IMR-90 (cell line): ENCODE measurements around the gene CNDP2. TPM values are rescaled to one million over a fixed set of nuclear protein-coding genes. Genes with fewer than 3 reads are reported as not detected.

ENCODE experiments used
- ATAC-seq: fragments of 200-7000 bp; cut with Tn5 transposase; 2 replicates; pipeline ENCODE4 v1.9.1; 2020; ENCODE audit warnings: low read depth, mild to moderate bottlenecking, moderate library complexity
- BruUV-seq: library from RNA; stranded (reverse); fragments of 400-500 nt; replicated peaks from 2 replicates; lab custom pipeline; 2021; lab: Mats Ljungman, UMichigan
- CTCF ChIA-PET: fragments of 300-600 bp; formaldehyde crosslinking; extraction: SDS; loops from one replicate; lab custom pipeline; 2021; ENCODE audit warnings: antibody characterized with exemption; lab: Yijun Ruan, JAX
- POLR2A ChIA-PET: fragments of 300-600 bp; sonication (Branson Sonifier 250); formaldehyde crosslinking; loops from one replicate; lab custom pipeline; 2022; ENCODE audit warnings: antibody characterized with exemption; ENCODE audit not compliant: unreplicated experiment; lab: Charles Lee
- DNase-seq: peaks from one replicate; pipeline ENCODE4 v3.0.0; 2013
- H2AFZ ChIP-seq: replicated peaks from 2 replicates; pipeline ENCODE3; 2013; ENCODE audit warnings: low read length, mild to moderate bottlenecking; ENCODE audit not compliant: poor library complexity
- H2AK5ac ChIP-seq: 2 replicates; pipeline ENCODE4 v1.6.1; 2013; ENCODE audit warnings: low read depth, low read length, inconsistent platforms
- H2AK9ac ChIP-seq: replicated peaks from 2 replicates; pipeline ENCODE3; 2013; ENCODE audit warnings: mild to moderate bottlenecking, low read depth, low read length, moderate library complexity; ENCODE audit not compliant: poor library complexity
- H2BK120ac ChIP-seq: 2 replicates; pipeline ENCODE4 v1.6.1; 2013; ENCODE audit warnings: low read depth, low read length, inconsistent platforms
- H2BK15ac ChIP-seq: 3 replicates; pipeline ENCODE4 v1.6.1; 2013; ENCODE audit warnings: low read depth, low read length, inconsistent platforms
- H2BK20ac ChIP-seq: 2 replicates; pipeline ENCODE4 v1.6.1; 2013; ENCODE audit warnings: low read depth, mild to moderate bottlenecking, inconsistent platforms, low read length, moderate library complexity
- H2BK5ac ChIP-seq: 2 replicates; pipeline ENCODE4 v1.6.1; 2013; ENCODE audit warnings: mild to moderate bottlenecking, low read depth, low read length, inconsistent platforms; ENCODE audit not compliant: poor library complexity, severe bottlenecking
- H3K14ac ChIP-seq: replicated peaks from 2 replicates; pipeline ENCODE4 v1.6.1; 2013; ENCODE audit warnings: low read depth, low read length, inconsistent platforms
- H3K18ac ChIP-seq: 2 replicates; pipeline ENCODE4 v1.6.1; 2013; ENCODE audit warnings: low read depth, low read length, control low read depth
- H3K23ac ChIP-seq: 2 replicates; pipeline ENCODE4 v1.6.1; 2013; ENCODE audit warnings: low read depth, low read length, inconsistent platforms
- H3K27ac ChIP-seq: 2 replicates; pipeline ENCODE4 v1.5.1; 2013; ENCODE audit warnings: mild to moderate bottlenecking, control low read depth, low read length; ENCODE audit not compliant: insufficient read depth
- H3K27me3 ChIP-seq: 2 replicates; pipeline ENCODE4 v1.6.1; 2013; ENCODE audit warnings: low read length; ENCODE audit not compliant: control insufficient read depth, insufficient read depth
- H3K36me3 ChIP-seq: 2 replicates; pipeline ENCODE4 v1.6.1; 2013; ENCODE audit warnings: low read length, mixed read lengths; ENCODE audit not compliant: control insufficient read depth, insufficient read depth
- H3K4ac ChIP-seq: 2 replicates; pipeline ENCODE4 v1.6.1; 2013; ENCODE audit warnings: low read depth, low read length, inconsistent platforms
- H3K4me1 ChIP-seq: 2 replicates; pipeline ENCODE4 v1.6.1; 2013; ENCODE audit warnings: low read length, mixed read lengths; ENCODE audit not compliant: control insufficient read depth, insufficient read depth
- H3K4me2 ChIP-seq: 2 replicates; pipeline ENCODE4 v1.6.1; 2013; ENCODE audit warnings: low read depth, mild to moderate bottlenecking, control low read depth, low read length, moderate library complexity
- H3K4me3 ChIP-seq: 2 replicates; pipeline ENCODE4 v1.5.1; 2013; ENCODE audit warnings: low read depth, mild to moderate bottlenecking, control low read depth, low read length, moderate library complexity; ENCODE audit not compliant: insufficient read depth
- H3K56ac ChIP-seq: 2 replicates; pipeline ENCODE4 v1.6.1; 2013; ENCODE audit warnings: low read length, inconsistent platforms; ENCODE audit not compliant: insufficient read depth; ENCODE audit errors: extremely low read depth
- H3K79me1 ChIP-seq, 2 experiments: 2 replicates each; pipeline ENCODE4 v1.6.1; 2013; ENCODE audit warnings: low read length in 2 of 2, inconsistent platforms in 1 of 2, low read depth in 1 of 2
- H3K9ac ChIP-seq: 2 replicates; pipeline ENCODE4 v1.6.1; 2013; ENCODE audit warnings: low read depth, low read length, control low read depth
- H3K9me1 ChIP-seq: 2 replicates; pipeline ENCODE4 v1.6.1; 2013; ENCODE audit warnings: low read length, inconsistent platforms; ENCODE audit not compliant: insufficient read depth
- H3K9me3 ChIP-seq: 2 replicates; pipeline ENCODE4 v1.6.1; 2013; ENCODE audit warnings: low read length; ENCODE audit not compliant: control insufficient read depth, insufficient read depth
- H4K20me1 ChIP-seq: 2 replicates; pipeline ENCODE4 v1.6.1; 2013; ENCODE audit warnings: low read length, inconsistent platforms; ENCODE audit not compliant: insufficient read depth
- H4K5ac ChIP-seq: 2 replicates; pipeline ENCODE4 v1.6.1; 2013; ENCODE audit warnings: mild to moderate bottlenecking, low read depth, low read length, control low read depth
- H4K8ac ChIP-seq, 2 experiments: 2 replicates each; pipeline ENCODE4 v1.6.1; 2013; ENCODE audit warnings: low read depth in 2 of 2, low read length in 2 of 2, control low read depth in 1 of 2, inconsistent platforms in 1 of 2
- H4K91ac ChIP-seq: 2 replicates; pipeline ENCODE4 v1.6.1; 2013; ENCODE audit warnings: low read depth, low read length, inconsistent platforms; ENCODE audit not compliant: insufficient read depth
- FOS ChIP-seq: fragments of 150-350 bp; IDR thresholded peaks from 2 replicates; pipeline ENCODE4 v1.6.1; 2016; ENCODE audit warnings: low read depth, low read length
- MAZ ChIP-seq: IDR thresholded peaks from 2 replicates; pipeline ENCODE4 v1.6.1; 2012; ENCODE audit warnings: low read depth, mild to moderate bottlenecking, low read length, improper control_type of control experiment, moderate library complexity, borderline replicate concordance
- MXI1 ChIP-seq: IDR thresholded peaks from 2 replicates; pipeline ENCODE4 v1.6.1; 2012; ENCODE audit warnings: low read depth, mild to moderate bottlenecking, low read length, moderate library complexity, borderline replicate concordance
- RFX5 ChIP-seq: IDR thresholded peaks from 2 replicates; pipeline ENCODE4 v1.8.0; 2012; ENCODE audit warnings: low read depth, mild to moderate bottlenecking, low read length, moderate library complexity
- SMC3 ChIP-seq: fragments of 150-350 bp; IDR thresholded peaks from 2 replicates; pipeline ENCODE4 v1.6.1; 2016; ENCODE audit warnings: low read depth, mild to moderate bottlenecking, antibody characterized with exemption, low read length, moderate library complexity
- WGBS, 2 experiments: methylation state at CpG; one replicate each; pipeline versions ENCODE4 v1.1.5 to v1.1.7; 2013; ENCODE audit warnings: missing lambda C conversion rate in 2 of 2; ENCODE audit not compliant: insufficient read length in 1 of 2; ENCODE audit errors: extremely low coverage in 2 of 2; 5-methylcytosine and 5-hydroxymethylcytosine counted together
- dilution Hi-C: fragments of 300-500 bp; cut with HindIII; formaldehyde crosslinking; loops from one replicate; pipeline ENCODE4 v1.14.3; 2018; ENCODE audit warnings: low sequenced_read_pairs; ENCODE audit not compliant: unreplicated experiment
- in situ Hi-C: fragments of 300-500 bp; cut with MboI; formaldehyde crosslinking; loops from 3 replicates; pipeline ENCODE4 v1.14.3; 2019; ENCODE audit warnings: low sequenced_read_pairs, inconsistent platforms, mixed read lengths
- intact Hi-C: fragments of 100-400 bp; cut with micrococcal nuclease; formaldehyde crosslinking; loops from 2 replicates; pipeline ENCODE4 v1.10.0; 2022
- polyA plus RNA-seq, 3 experiments: library from polyadenylated mRNA; depleted of rRNA; stranded (reverse); fragments of >200 nt; gene quantifications; 2 replicates each; pipeline ENCODE4 v1.2.3, GENCODE V29; 2012; ENCODE audit warnings: low replicate concordance in 1 of 3
- total RNA-seq: library from RNA; depleted of rRNA; stranded (reverse); fragments of >200 nt; gene quantifications from 2 replicates; pipeline ENCODE4 v1.2.3, GENCODE V29; 2012
- TF ChIP-seq, protein P1 (sequence below): conservative IDR thresholded peaks from 2 replicates; pipeline ENCODE4 v1.5.1; 2012; ENCODE audit warnings: mild to moderate bottlenecking, low read depth, low read length, improper control_type of control experiment

The CNDP2 gene
- total and polyA plus RNA-seq, 2 of the 4 experiments (the other 2 are of a cell fraction) = 52.0 to 67.9 TPM

GRCh38 chr18:74479486-74480148 is 16.5 kb upstream of the CNDP2 start:
- H3K79me1 ChIP-seq = no peaks in the 10 kb centered on the region
- H3K4me3 ChIP-seq = no peak overlapping the region
- no peak overlapping the region for H4K5ac ChIP-seq
- ChIA-PET CTCF (no interaction called here), POLR2A (no interaction called here)
- H2BK5ac ChIP-seq = no peak overlapping the region
- no peak overlapping the region for H2AK9ac ChIP-seq
- no peaks in the 10 kb centered on the region for H4K20me1 ChIP-seq
- H3K36me3 ChIP-seq = no peaks in the 10 kb centered on the region
- H4K91ac ChIP-seq = no peak overlapping the region
- ATAC-seq (no peak), DNase-seq (no peak)
- H3K56ac ChIP-seq = no peak overlapping the region
- H3K14ac ChIP-seq = no peak overlapping the region
- H3K27ac ChIP-seq = no peak overlapping the region
- no peak overlapping the region for H2BK20ac ChIP-seq
- no peaks in the 10 kb centered on the region for H3K9me1 ChIP-seq
- no peak overlapping the region for H3K4ac ChIP-seq
- in situ Hi-C loops = loop anchor here (10.0 kb wide), 1 partner anchor 125 kb away; no protein-coding TSS in a partner anchor
- no peak overlapping the region for H2AFZ ChIP-seq
- TF ChIP-seq MXI1 (no peak), MAZ (no peak), SMC3 (no peak), RFX5 (no peak), FOS (no peak)
- TF ChIP-seq, protein P1, sequence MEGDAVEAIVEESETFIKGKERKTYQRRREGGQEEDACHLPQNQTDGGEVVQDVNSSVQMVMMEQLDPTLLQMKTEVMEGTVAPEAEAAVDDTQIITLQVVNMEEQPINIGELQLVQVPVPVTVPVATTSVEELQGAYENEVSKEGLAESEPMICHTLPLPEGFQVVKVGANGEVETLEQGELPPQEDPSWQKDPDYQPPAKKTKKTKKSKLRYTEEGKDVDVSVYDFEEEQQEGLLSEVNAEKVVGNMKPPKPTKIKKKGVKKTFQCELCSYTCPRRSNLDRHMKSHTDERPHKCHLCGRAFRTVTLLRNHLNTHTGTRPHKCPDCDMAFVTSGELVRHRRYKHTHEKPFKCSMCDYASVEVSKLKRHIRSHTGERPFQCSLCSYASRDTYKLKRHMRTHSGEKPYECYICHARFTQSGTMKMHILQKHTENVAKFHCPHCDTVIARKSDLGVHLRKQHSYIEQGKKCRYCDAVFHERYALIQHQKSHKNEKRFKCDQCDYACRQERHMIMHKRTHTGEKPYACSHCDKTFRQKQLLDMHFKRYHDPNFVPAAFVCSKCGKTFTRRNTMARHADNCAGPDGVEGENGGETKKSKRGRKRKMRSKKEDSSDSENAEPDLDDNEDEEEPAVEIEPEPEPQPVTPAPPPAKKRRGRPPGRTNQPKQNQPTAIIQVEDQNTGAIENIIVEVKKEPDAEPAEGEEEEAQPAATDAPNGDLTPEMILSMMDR = no peak
- H3K4me1 ChIP-seq = no peaks in the 10 kb centered on the region
- H4K8ac ChIP-seq = no peak overlapping the region
- dilution Hi-C loops = no loop called here
- H3K4me2 ChIP-seq = no peak overlapping the region
- H2BK15ac ChIP-seq = no peak overlapping the region
- H2BK120ac ChIP-seq = no peak overlapping the region
- H3K18ac ChIP-seq = no peak overlapping the region
- WGBS, 2 experiments = 92% methylated on average over 2 of the region's 16 CpGs; no CpG with 5 or more reads in 1 of the 2 experiments
- H3K23ac ChIP-seq = no peak overlapping the region
- no peaks in the 10 kb centered on the region for H3K9me3 ChIP-seq
- BruUV-seq = no TSS peak
- H3K27me3 ChIP-seq = peaks cover 16% of the 10 kb centered on the region
- no peak overlapping the region for H3K9ac ChIP-seq
- no peak overlapping the region for H2AK5ac ChIP-seq
- intact Hi-C loops = loop anchor here (5.0 kb wide), 1 partner anchor 127 kb away; no protein-coding TSS in a partner anchor
